ENCODE data around the gene ATP2A1.
"Not testable (repeated sequence)": the region's sequence is repeated elsewhere in the genome, so short reads cannot be mapped to it uniquely, and the experiment has no call there.

The ATP2A1 gene

DNA sequence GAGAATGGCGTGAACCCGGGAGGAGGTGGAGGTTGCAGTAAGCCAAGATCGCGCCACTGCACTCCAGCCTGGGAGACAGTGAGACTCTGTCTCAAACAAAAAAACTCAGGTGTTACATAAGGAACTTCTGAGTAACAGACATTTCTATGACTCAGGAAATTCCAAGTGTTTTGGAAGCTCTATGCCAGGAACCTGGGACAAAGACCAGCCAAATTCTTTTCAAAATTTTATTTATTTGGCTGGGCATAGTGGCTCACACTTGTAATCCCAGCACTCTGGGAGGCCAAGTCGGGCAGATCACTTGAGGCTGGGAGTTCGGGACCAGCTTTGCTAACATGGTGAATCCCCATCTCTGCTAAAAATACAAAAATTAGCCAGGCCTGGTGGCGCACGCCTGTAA, 19.9 kb upstream of the ATP2A1 start:
- no peak for DNase-seq (ENCODE audit: low read depth in 1 of 2, low spot score in 1 of 2)

DNA sequence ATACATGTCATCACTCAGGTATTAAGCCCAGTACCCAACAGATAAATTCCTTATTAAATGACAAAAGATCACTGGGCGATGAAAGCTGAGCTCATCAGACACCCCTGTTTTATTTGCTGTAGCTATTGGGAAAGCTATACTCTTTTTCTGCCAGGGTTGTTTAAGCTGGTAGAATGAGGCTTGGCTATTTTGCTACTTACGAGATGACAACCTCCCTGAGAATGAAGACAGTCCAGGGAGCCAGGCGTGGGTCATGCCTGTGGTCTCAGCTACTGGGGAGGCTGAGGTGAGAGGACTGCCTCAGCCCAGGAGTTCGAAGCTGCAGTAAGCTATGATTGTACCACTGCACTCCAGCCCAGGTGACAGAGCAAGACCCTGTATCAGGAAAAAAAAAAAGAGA, 19.0 kb upstream of the ATP2A1 start:
- no peak for DNase-seq (ENCODE audit: low read depth in 1 of 2, low spot score in 1 of 2)

DNA sequence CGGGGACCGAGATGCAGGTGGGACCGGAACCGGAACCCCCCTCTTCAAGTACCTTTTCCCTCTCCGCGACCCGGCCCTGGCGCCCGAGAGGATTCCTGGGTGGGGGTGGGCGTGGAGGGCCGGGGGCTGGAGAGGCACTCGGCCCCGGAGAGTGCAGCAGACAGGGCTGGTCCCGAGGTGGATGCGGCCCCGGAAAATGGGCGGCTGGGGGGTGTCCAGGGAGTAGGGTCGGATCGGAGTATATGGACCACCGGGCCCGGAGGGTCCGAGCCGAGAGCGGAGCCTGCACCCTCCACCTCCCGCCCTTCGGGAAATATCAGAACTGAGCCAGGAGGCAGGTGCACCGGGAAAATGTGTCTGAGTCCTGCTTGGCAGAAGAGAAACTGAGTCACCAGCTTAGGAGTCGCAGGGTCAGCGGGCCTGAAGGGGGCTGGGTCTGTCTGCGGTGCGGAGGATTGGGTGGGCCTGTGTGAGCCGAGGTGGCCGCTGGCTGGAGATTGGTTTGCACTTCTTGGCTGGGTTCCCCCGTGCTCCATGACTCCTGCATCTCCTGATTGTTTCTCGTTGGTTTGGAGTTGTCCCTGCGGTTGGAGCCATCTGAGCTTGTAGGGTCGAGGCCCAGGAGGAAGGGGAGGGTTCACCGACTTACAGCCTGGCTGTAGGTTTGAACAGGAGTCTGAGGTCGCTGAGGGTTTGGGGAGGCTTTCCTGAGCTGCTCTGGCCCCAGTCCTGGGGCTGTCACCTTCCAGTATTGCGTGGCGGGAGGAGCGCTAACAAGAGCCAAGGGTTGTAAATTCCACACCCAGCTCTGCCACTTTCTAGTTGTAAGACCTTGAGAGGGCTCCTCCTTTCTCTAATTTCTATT, 14.1 kb upstream of the ATP2A1 start:
- no peak for DNase-seq (ENCODE audit: low read depth in 1 of 2, low spot score in 1 of 2)

DNA sequence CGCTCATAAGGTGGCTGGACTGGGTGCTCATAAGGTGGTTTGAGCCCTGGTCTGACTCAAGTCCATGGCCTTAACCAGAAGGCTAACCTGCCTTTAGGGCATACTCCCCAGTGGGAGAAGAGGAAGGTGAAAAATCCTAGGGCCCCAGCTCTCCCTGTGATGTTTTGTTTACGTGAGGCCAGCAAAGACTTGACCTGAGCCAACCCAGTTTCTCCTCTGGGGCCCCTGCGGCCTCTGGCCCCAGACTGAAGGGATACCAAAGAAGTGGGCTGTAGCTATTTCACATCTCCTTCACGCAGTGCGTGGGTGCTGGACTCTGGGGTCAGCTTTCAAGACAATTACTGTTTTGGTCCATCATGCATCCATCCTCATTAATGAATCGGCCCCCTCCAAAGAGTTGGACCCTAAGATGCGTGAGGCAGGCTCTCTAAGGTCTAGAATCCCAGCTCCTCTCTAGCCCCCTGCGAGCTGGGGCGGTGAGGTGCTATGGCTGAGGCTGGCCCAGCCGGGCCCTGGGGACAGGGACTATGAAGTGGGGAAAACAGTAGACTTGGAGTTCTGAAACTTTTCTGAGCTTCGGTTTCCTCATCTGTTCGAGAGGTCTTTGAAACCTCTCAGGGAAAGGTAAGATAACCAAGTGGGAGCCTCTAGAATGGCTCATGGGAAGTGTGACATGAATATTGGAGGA, 13.1 kb upstream of the ATP2A1 start:
- no peak for DNase-seq (ENCODE audit: low read depth in 1 of 2, low spot score in 1 of 2)

DNA sequence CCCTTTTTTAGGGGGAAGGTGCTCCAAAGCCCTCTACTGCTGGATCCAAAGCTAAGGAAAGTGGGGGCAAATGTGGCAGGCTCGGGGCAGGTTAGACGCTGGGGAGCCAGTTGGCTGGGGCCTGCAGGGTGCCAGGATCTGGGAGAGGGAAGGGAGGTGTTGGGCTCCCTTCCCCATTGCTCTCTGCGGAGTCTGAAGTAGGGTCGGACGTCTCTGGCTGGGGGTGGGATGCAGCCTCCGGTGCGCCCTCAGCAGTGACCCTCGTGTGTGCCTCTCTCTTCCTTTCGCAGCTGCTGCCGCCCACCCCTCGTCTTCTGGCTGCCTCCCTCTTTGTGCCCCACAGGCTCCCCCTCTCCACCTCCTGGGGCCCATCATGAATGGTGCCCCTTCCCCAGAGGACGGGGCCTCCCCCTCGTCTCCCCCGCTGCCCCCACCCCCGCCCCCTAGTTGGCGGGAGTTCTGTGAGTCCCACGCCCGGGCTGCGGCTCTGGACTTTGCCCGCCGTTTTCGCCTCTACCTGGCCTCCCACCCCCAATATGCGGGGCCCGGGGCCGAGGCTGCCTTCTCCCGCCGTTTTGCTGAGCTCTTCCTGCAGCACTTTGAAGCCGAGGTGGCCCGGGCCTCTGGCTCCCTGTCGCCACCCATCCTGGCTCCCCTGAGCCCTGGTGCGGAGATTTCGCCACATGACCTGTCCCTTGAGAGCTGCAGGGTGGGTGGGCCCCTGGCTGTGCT, 12.4 kb upstream of the ATP2A1 start:
- DNase-seq (ENCODE audit: low read depth in 1 of 2, low spot score in 1 of 2) = no peak

DNA sequence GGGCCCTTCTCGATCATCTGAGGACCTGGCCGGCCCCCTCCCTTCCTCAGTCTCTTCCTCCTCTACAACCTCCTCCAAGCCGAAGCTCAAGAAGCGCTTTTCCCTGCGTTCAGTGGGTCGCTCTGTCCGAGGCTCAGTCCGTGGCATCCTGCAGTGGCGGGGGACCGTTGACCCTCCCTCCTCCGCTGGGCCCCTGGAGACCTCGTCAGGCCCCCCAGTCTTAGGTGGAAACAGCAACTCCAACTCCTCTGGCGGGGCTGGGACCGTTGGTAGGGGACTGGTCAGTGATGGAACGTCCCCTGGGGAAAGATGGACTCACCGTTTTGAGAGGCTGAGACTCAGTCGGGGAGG, 11.9 kb upstream of the ATP2A1 start:
- DNase-seq (ENCODE audit: low read depth in 1 of 2, low spot score in 1 of 2) = no peak

DNA sequence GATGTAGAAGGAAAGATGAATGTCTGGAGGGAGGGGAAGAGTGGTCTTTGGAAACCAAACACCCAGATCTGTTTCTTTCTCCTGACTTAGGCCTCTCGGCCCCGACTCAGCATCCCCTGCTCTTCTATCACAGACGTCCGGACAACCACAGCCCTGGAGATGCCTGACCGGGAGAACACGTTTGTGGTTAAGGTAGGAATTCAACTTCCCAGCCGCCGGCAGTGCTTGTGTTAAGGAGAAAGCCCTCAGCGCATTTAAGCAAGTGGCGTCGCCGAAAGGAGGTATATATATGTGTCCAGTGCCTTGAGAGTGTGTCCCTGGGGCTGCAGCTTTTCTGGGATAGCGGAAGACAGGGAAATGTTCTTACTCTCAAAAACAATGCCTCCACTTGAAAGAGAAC, 11.0 kb upstream of the ATP2A1 start:
- no peak for DNase-seq (ENCODE audit: low read depth in 1 of 2, low spot score in 1 of 2)

DNA sequence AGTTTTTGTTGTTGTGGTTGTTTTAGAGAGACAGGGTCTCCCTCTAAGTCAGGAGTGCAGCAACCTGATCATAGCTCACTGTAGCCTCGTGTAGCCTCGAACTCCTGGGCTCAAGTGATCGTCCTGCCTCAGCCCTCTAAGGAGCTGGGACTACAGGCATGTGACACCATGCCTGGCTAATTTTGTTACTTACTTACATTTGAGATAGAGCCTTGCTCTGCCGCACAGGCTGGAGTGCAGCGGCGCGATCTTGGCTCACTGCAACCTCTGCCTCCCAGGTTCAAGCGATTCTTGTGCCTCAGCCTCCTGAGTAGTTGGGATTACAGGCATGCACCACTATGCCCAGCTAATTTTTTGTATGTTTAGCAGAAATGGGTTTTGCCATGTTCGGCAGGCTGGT, 10.6 kb upstream of the ATP2A1 start:
- not testable (repeated sequence) for DNase-seq (ENCODE audit: low read depth in 1 of 2, low spot score in 1 of 2)

DNA sequence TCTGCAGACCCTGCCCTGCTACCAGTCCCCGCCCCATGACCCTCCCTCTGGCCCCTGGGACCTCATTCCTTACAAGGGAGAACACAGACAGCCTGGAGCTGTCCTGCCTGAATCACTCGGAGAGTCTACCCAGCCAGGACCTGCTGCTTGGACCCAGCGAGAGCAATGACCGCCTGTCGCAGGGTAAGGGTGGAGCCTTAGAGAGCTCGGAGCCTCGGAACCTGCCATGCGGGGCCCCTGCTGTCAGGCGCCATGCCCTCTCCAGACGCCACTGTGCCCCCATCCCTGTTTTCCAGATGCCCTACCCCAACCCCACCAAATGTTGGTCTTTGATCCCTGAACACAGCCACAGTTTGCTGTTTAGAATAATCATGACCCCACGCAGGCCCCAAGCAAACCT, 9.1 kb upstream of the ATP2A1 start:
- DNase-seq (ENCODE audit: low read depth in 1 of 2, low spot score in 1 of 2) = no peak

DNA sequence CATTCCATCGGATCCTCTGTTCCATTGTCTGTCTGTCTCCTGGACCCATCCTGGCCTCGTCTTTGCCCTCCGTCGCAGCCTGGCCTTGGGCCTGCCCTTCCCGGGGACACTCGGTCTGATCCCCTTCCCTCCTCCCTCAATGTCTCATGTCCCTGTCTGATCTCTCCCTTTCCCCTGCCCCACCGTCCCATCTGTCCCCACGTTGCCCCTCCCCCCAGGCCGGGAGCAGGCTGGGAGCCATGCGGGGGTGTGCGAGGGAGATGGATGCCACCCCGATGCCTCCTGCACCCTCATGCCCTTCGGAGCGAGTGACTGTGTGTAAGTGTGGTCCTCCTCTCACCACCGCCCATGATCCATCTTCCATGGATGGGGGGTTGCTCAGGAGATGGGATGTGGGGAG, 5.3 kb upstream of the ATP2A1 start:
- no peak for DNase-seq (ENCODE audit: low read depth in 1 of 2, low spot score in 1 of 2)

DNA sequence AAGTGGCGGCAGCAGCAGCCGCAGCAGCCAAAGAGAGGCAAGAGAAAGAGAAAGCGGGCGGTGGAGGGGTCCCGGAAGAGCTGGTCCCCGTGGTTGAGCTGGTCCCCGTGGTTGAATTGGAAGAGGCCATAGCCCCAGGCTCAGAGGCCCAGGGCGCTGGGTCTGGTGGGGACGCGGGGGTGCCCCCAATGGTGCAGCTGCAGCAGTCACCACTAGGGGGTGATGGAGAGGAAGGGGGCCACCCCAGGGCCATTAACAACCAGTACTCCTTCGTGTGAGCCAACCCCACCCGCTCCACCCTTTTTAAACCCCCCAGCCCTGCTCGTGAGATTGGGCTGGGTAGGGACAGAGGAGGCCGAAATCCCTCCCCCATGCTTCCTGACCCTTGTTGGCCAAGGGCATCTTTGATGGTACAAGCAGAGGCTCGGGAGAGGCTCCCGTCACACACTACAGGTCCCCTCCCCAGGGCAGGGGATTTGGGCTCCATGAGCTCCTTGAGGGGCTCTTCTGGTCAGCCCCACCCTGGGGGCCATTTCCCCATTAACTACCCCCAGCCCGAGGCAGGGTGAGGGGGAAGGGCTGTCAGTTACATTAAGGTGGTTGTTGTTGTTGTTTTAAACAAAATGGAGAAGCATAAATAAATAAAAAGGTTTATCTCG, 4.6 kb upstream of the ATP2A1 start:
- DNase-seq (ENCODE audit: low read depth in 1 of 2, low spot score in 1 of 2) = peak; percentile 33 to 35

DNA sequence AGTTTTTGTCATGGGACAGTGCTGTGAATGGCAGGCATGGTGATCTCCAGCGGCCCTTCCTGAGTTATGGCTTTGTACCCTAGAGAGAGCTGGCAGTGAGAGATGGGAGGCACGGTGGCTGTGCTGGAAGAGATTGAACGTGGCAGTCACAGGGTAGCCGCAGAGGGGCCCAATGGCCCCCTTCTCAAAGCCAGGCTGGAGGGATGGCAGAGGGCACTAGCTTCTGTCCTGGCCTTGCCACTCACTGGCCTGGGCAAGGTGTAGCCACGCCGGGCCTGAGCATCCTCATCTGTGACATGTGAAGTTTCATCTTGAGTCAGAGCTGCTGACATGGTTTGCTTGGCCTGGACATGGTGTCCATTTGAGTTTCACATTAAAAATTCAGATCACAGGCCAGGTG, 3.9 kb upstream of the ATP2A1 start:
- DNase-seq (ENCODE audit: low read depth in 1 of 2, low spot score in 1 of 2) = no peak

DNA sequence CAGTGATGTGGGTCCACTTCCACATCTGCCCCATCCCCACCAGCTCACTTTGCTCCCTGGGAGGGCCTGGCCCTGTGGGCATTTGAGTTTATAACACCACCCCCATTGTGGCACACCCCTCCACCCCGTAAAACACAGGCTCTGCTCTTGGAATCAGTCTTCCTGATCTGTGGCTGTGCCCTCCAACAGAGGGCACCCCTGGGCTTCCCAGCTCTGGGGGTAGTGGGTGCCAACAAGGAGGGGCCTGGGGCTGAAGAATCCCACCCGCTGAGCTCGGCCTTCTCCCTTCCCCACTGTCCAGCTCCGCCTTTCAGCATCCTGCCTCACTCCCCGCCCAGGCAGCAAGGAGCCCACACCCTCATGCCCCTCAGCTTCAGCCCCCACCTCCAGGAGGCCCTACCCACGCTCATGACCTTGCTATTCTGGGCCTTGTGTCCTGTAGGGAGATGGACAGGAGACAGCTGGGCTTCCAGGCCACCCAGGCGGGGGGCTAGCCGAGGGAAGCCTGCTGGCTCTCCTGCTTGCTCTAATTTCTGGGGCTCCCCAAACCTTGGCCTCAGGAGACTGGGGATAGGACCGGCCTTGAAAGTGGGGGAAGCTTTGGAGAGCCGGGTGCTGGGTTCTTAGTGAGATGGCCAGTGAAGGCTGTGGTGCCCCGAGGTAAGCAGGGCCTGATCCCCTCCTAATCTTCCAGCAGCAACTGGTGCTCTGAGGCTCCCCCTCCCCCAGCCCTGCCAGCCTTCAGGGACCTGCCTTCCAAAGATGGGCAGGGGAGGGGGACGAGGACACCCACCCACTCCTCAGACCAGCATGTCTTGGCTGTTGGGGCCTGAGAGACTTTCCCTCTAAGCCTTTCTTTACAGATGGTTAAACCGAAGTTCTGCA, 2.9 kb upstream of the ATP2A1 start:
- DNase-seq (ENCODE audit: low read depth in 1 of 2, low spot score in 1 of 2) = no peak

DNA sequence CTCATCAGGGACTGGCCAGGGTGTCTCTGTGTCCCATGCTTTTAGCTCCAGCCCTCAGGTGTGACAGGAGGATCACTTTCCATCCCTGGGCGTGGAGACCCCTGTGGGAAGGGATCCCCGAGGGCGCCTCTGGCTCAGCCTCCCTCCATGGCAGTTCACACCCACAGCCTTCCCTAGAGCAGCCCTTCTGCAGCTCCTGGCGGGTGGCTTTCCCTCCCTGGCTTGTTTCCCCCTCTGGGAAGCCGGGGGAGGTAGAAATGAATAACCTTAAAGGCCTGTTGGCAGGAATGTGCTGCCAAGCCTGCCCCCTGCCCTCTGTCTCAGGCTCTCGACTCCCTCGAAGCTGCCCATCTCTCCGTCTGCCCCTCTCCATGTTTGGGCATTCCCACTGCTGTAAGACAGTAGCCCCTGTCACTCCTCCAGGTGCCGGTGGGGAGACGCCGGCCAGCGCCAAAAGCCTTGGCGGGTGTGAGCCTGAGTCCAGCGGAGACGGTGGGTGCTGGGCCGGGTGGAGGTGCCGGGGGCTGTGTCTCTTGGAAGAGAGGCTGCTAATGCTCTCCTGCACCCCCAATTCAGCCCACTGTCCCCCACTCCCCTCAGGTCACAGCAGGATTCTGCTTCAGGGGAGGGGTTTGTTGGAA, 2.1 kb upstream of the ATP2A1 start:
- DNase-seq (ENCODE audit: low read depth in 1 of 2, low spot score in 1 of 2) = no peak

DNA sequence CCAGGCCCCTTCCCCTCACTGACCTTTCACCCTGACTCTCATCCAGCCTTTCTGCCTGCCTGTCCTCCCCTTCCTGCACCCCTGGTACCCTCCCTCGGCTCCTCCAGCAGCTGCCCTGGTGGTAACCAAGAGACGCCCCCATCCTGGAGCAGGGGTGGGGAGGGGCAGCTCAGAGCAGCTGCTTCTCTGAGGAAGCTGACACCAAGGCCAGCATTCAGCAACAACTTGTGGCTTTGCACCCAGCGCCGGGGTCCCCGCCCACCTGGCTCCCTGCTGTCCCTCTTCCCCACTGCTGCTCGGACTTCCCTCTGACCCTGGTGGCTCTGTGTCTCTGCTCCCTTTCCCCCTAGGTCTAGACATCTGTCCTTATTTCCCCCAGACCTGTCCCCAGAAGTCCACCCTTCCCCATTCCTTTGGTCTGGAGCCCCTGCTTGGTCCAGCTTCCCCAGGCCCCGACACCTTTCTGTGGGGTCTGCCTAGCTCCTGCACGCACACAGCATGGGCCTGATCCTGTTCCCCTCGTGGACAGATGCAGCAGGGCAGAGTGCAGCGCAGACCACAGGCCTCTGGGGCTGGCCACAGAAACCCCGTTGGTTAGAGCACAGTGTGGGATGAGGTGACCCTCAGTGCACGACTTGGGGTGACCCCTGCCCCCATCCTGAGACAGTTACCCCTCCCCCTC, 1.2 kb upstream of the ATP2A1 start:
- no peak for DNase-seq (ENCODE audit: low read depth in 1 of 2, low spot score in 1 of 2)

DNA sequence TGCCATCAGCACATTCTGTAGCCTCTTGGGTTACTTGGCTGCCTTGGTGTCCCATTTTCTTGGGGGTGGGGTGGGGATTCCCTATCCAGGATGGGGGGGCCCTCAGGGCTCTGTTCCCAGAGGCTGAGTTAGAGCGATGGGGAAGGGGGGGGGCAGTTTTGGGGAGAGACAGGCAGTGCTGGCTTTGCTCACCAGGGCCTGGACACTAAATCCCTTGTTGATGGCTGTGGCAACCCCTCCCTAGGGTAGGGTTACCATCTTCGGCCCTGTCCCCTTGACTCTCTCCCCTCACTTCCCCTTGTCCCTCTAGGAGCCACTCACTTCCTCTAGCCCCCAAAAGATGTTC, 660 bp upstream of the ATP2A1 start:
- DNase-seq (ENCODE audit: low read depth in 1 of 2, low spot score in 1 of 2) = no peak

DNA sequence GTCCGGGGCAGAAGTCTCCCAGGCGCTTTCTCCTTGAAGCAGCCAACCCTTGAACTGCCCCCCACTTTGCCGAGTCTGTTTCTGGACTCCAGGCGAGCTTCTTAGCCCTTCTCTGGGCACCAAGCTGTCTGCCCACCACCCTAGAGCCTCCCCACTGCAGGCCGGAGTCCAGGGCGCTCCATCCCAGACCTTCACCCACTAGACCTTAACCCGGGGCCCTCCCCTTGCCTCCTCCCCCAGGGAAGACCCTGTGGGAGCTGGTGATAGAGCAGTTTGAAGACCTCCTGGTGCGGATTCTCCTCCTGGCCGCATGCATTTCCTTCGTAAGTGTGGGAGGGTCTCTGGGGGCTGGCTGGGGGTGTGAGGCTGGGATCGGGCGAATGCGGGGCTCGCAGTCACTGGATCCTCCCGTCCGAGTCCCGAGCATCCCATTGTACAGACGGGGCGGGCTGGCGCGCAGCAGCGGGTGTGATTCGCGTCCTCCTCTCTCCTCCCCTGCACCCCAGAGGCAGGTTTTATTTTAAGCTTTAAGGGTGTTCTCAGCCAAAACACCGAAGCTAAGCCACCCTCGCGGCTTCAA, 1.1 kb downstream of the ATP2A1 start:
- no peak for DNase-seq (ENCODE audit: low read depth in 1 of 2, low spot score in 1 of 2)

DNA sequence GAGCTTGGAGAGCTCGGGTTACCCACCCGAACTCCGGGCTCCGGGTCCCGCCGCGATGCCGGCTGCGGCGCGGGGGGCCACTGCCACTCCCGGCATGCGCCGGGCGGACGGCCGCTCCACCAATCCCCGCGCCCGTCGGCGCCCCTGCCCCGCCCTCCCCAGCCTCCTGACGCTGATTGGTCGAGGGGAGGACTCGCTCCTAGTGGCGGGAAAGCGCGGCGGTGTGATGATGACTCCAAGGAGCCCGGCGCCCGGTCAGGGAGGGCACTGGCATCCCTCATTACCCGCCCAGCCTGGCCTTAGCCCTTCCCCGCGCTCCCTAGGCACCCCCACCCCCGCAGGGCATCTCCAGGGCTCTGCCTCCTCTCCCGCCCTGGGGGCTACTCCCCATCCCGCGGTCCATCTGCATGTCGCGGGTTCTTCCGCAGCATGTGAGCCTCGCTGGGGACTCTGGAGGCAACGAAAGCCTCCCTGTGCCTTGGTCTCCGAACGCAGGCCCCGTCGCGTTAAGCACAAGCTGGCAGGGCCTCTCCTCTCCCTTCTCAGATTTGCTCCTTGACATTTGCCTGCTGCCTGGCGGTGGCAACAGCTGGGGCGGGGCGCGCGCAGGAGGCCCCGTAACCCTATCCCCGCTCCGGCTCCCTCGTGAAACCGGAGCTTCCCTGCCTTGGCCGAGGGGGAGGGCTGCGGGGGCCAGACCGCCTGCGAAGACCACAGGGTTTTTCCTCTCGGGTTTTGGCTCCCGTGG, 1.7 kb downstream of the ATP2A1 start:
- DNase-seq (ENCODE audit: low read depth in 1 of 2, low spot score in 1 of 2) = peak; percentile 86 to 90

DNA sequence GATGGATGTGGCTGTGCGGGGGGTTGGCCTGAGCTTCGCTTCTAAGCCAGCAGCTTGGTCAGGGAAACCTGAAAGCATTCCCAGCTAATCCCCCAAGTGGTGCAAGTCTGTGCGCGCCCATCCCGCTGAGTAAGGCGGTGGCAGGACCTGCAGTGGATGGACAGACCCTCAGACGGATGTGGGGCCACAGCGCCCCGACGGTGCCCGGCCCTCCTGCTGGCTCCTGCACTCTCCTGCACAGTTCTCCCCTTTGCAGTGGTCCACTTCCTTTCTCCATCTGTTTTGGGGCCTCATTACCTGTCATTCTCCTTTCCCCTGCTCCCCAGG, 2.3 kb downstream of the ATP2A1 start:
- DNase-seq (ENCODE audit: low read depth in 1 of 2, low spot score in 1 of 2) = no peak

Measured in activated CD4-positive, alpha-beta T cell treated with anti-CD3 and anti-CD28 coated beads, Interleukin-2, amount 50 U/mL, for 24 hours (primary cell).